Memory B cell (primary cell): Measurements from ENCODE around the gene ZNF550.
"Not testable (repeated sequence)": the region's sequence is repeated elsewhere in the genome, so short reads cannot be mapped to it uniquely, and the experiment has no call there.

Source experiments
- ATAC-seq: fragments of 150-1000 bp; cut with Tn5 transposase; 2 replicates; pipeline ENCODE4 v1.10.0; 2021; ENCODE audit warnings: low read depth, mild to moderate bottlenecking, moderate library complexity
- DNase-seq, 2 donors: peaks; one replicate each; pipeline ENCODE4 v3.0.0; 2022; ENCODE audit warnings: low spot score in 2 of 2
- H3K27ac Mint-ChIP-seq: one replicate; pipeline ENCODE4 v1.8.0; 2022; ENCODE audit warnings: mild to moderate bottlenecking, moderate library complexity, mixed read lengths
- H3K27me3 Mint-ChIP-seq: one replicate; pipeline ENCODE4 v1.8.0; 2022; ENCODE audit warnings: mixed read lengths
- H3K36me3 Mint-ChIP-seq: one replicate; pipeline ENCODE4 v1.8.0; 2022; ENCODE audit warnings: mild to moderate bottlenecking, mixed read lengths
- H3K4me1 Mint-ChIP-seq: one replicate; pipeline ENCODE4 v1.8.0; 2022; ENCODE audit warnings: mixed read lengths
- H3K4me3 Mint-ChIP-seq: one replicate; pipeline ENCODE4 v1.8.0; 2022; ENCODE audit warnings: mild to moderate bottlenecking, moderate library complexity, mixed read lengths
- H3K9me3 Mint-ChIP-seq: one replicate; pipeline ENCODE4 v1.8.0; 2022; ENCODE audit warnings: mixed read lengths

ZNF550 gene

GRCh38 chr19:57563547-57563946 is 3.9 kb upstream of the ZNF550 start:
- Mint-ChIP-seq H3K4me1 (peaks cover 9% of the 10 kb centered on the region), H3K4me3 (no peak overlapping the region), H3K9me3 (peaks cover 13% of the 10 kb centered on the region), H3K27ac (no peak overlapping the region), H3K36me3 (peaks cover 13% of the 10 kb centered on the region), H3K27me3 (no peaks in the 10 kb centered on the region)
- DNase-seq (no peak), ATAC-seq (no peak)

- H3K9me3 Mint-ChIP-seq: peaks cover 3% of the 10 kb centered on the region
- ATAC-seq: no peak
- peak overlapping the region; percentile 96 for H3K4me3 Mint-ChIP-seq
- H3K4me1 Mint-ChIP-seq: peaks cover 22% of the 10 kb centered on the region
- DNase-seq: no peak
- no peaks in the 10 kb centered on the region for H3K27me3 Mint-ChIP-seq
- H3K36me3 Mint-ChIP-seq: peaks cover 21% of the 10 kb centered on the region
- H3K27ac Mint-ChIP-seq: peak overlapping the region; percentile 85
Observed at GRCh38 chr19:57560049-57560491, 407 bp upstream of the ZNF550 start.

- Mint-ChIP-seq H3K9me3 (peaks cover 3% of the 10 kb centered on the region), H3K4me3 (peak overlapping the region; percentile 96), H3K4me1 (peaks cover 22% of the 10 kb centered on the region), H3K27me3 (no peaks in the 10 kb centered on the region), H3K27ac (peak overlapping the region; percentile 85), H3K36me3 (peaks cover 30% of the 10 kb centered on the region)
- peak; percentile 24 for ATAC-seq
- no peak for DNase-seq
Observed at GRCh38 chr19:57559008-57559403, 657 bp downstream of the ZNF550 start.

GRCh38 chr19:57558525-57558924 is 1.1 kb downstream of the ZNF550 start:
- peaks cover 34% of the 10 kb centered on the region for H3K36me3 Mint-ChIP-seq
- peak overlapping the region; percentile 96 for H3K4me3 Mint-ChIP-seq
- H3K9me3 Mint-ChIP-seq: peaks cover 2% of the 10 kb centered on the region
- no peak overlapping the region for H3K27ac Mint-ChIP-seq
- peaks cover 22% of the 10 kb centered on the region for H3K4me1 Mint-ChIP-seq
- ATAC-seq (no peak), DNase-seq (no peak)
- H3K27me3 Mint-ChIP-seq: no peaks in the 10 kb centered on the region

GRCh38 chr19:57557659-57558058 is 2.0 kb downstream of the ZNF550 start:
- Mint-ChIP-seq H3K27ac (no peak overlapping the region), H3K4me1 (peaks cover 22% of the 10 kb centered on the region), H3K9me3 (no peaks in the 10 kb centered on the region), H3K27me3 (no peaks in the 10 kb centered on the region), H3K4me3 (no peak overlapping the region), H3K36me3 (peaks cover 40% of the 10 kb centered on the region)
- DNase-seq (no peak), ATAC-seq (no peak)

- H3K36me3 Mint-ChIP-seq: peaks cover 82% of the 10 kb centered on the region
- ATAC-seq (no peak), DNase-seq (no peak)
- H3K27ac Mint-ChIP-seq: no peak overlapping the region
- H3K4me3 Mint-ChIP-seq: no peak overlapping the region
- H3K27me3 Mint-ChIP-seq: no peaks in the 10 kb centered on the region
- H3K9me3 Mint-ChIP-seq: peaks cover 20% of the 10 kb centered on the region
- peaks cover 3% of the 10 kb centered on the region for H3K4me1 Mint-ChIP-seq
Observed at GRCh38 chr19:57552432-57552831, 7.2 kb downstream of the ZNF550 start.

GRCh38 chr19:57546513-57546912 is 13.2 kb downstream of the ZNF550 start:
- ATAC-seq: no peak
- peaks cover 80% of the 10 kb centered on the region for H3K36me3 Mint-ChIP-seq
- peaks cover 25% of the 10 kb centered on the region for H3K9me3 Mint-ChIP-seq

GRCh38 chr19:57537953-57538547 is 21.6 kb downstream of the ZNF550 start:
- H3K27me3 Mint-ChIP-seq: no peaks in the 10 kb centered on the region
- peaks cover 32% of the 10 kb centered on the region for H3K9me3 Mint-ChIP-seq
- no peak overlapping the region for H3K4me3 Mint-ChIP-seq
- DNase-seq (no peak), ATAC-seq (no peak)
- H3K27ac Mint-ChIP-seq: no peak overlapping the region
- no peaks in the 10 kb centered on the region for H3K4me1 Mint-ChIP-seq
- H3K36me3 Mint-ChIP-seq: peaks cover 90% of the 10 kb centered on the region

More at GRCh38 chr19:57546513-57546912, 13.2 kb downstream of the ZNF550 start:
- DNase-seq: no peak
- no peaks in the 10 kb centered on the region for H3K27me3 Mint-ChIP-seq
- H3K4me1 Mint-ChIP-seq: no peaks in the 10 kb centered on the region
- H3K4me3 Mint-ChIP-seq: no peak overlapping the region
- no peak overlapping the region for H3K27ac Mint-ChIP-seq

- H3K4me1 Mint-ChIP-seq: peaks cover 14% of the 10 kb centered on the region
- DNase-seq: peak; percentile 71 to 81
- peaks cover 27% of the 10 kb centered on the region for H3K36me3 Mint-ChIP-seq
- H3K4me3 Mint-ChIP-seq: peak within 1 kb of the TSS; percentile 95
- peak; percentile 98 for ATAC-seq
- H3K9me3 Mint-ChIP-seq: peaks cover 10% of the 10 kb centered on the region
- H3K27ac Mint-ChIP-seq: peak within 1 kb of the TSS; percentile 94
- H3K27me3 Mint-ChIP-seq: no peaks in the 10 kb centered on the region
Observed at GRCh38 chr19:57527136-57527881, 32.4 kb downstream of the ZNF550 start, which contains the start of gene ZNF549. Gene ZNF549 (plus strand): TSS chr19:57527356. CDS start chr19:57527574, 218 bp downstream.

- ATAC-seq, H3K4me1 Mint-ChIP-seq, H3K9me3 Mint-ChIP-seq, H3K4me3 Mint-ChIP-seq, DNase-seq, H3K27me3 Mint-ChIP-seq, H3K27ac Mint-ChIP-seq: not testable (repeated sequence)
- H3K36me3 Mint-ChIP-seq: peaks cover 45% of the 10 kb centered on the region
Observed at GRCh38 chr19:57518021-57518420, 41.6 kb downstream of the ZNF550 start.

GRCh38 chr19:57515255-57515654 is 44.4 kb downstream of the ZNF550 start:
- H3K9me3 Mint-ChIP-seq: peaks cover 18% of the 10 kb centered on the region
- peaks cover 54% of the 10 kb centered on the region for H3K36me3 Mint-ChIP-seq

GRCh38 chr19:57512845-57513244 is 46.8 kb downstream of the ZNF550 start:
- peaks cover 22% of the 10 kb centered on the region for H3K9me3 Mint-ChIP-seq
- ATAC-seq (no peak), DNase-seq (no peak)
- no peak overlapping the region for H3K27ac Mint-ChIP-seq
- peaks cover 60% of the 10 kb centered on the region for H3K36me3 Mint-ChIP-seq
- no peak overlapping the region for H3K4me3 Mint-ChIP-seq
- H3K27me3 Mint-ChIP-seq: no peaks in the 10 kb centered on the region
- H3K4me1 Mint-ChIP-seq: no peaks in the 10 kb centered on the region

More at GRCh38 chr19:57515255-57515654, 44.4 kb downstream of the ZNF550 start:
- no peak overlapping the region for H3K4me3 Mint-ChIP-seq
- no peaks in the 10 kb centered on the region for H3K27me3 Mint-ChIP-seq
- ATAC-seq (no peak), DNase-seq (no peak)
- H3K27ac Mint-ChIP-seq: no peak overlapping the region
- H3K4me1 Mint-ChIP-seq: no peaks in the 10 kb centered on the region

- no peaks in the 10 kb centered on the region for H3K4me1 Mint-ChIP-seq
- H3K4me3 Mint-ChIP-seq: no peak overlapping the region
- peaks cover 63% of the 10 kb centered on the region for H3K36me3 Mint-ChIP-seq
- peaks cover 19% of the 10 kb centered on the region for H3K9me3 Mint-ChIP-seq
- ATAC-seq (no peak), DNase-seq (no peak)
- no peaks in the 10 kb centered on the region for H3K27me3 Mint-ChIP-seq
- no peak overlapping the region for H3K27ac Mint-ChIP-seq
Observed at GRCh38 chr19:57511484-57511883, 48.2 kb downstream of the ZNF550 start.

GRCh38 chr19:57506163-57506562 is 53.5 kb downstream of the ZNF550 start:
- Mint-ChIP-seq H3K36me3 (peaks cover 61% of the 10 kb centered on the region), H3K27me3 (no peaks in the 10 kb centered on the region), H3K9me3 (peaks cover 18% of the 10 kb centered on the region), H3K4me1 (peaks cover 14% of the 10 kb centered on the region), H3K27ac (no peak overlapping the region), H3K4me3 (no peak overlapping the region)
- DNase-seq (no peak), ATAC-seq (no peak)
